Midbrain (tissue), 1 donor: Measurements from ENCODE around the gene MRO.
"Not testable (repeated sequence)": the region's sequence is repeated elsewhere in the genome, so short reads cannot be mapped to it uniquely, and the experiment has no call there.

Source experiments
- DNase-seq: peaks from one replicate; lab custom pipeline; 2025; lab: John Stamatoyannopoulos, UW

Gene MRO

DNA sequence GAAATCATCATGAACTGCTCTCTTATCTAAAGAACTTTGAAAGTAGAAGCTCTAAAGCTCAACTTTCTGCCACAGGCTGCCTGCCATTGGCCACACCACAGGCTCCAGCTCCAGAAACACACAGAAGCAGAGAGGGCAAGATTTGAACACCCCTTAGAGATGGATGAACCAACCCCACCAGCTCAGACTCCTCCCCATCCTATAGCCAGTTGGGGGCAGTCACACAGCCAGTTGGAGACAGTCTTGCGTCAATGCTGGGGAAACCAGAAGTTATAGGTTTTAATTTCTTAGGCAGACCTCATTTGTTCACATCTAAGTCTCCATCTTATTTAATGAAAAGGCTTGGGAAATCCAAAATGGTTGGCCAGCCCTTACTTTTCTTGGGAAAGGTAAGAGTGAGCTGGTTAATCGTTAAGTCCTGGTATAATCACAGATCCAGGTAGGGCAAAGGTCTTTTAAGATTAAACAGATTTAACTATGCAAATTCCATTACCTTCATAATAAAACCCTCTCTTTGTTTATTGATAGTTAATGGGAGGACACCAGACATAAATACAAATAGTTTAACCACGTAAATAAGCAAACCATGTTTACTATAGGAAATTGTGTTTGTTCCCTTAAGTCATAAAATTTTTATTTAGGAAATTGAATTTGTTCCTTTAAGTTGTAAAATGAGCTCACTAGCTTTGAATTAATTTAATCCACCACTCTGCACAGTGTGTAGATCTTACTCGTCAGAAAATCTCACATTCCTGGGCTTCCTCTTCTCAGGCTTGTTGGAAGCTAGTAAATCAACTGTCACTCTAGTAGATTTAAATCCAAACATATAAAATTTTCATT lies 28.0 kb downstream of the MRO start:
- no peak for DNase-seq

- DNase-seq, result no peak
Measured at GRCh38 chr18:50790948-50791347, 28.9 kb downstream of the MRO start.

DNA sequence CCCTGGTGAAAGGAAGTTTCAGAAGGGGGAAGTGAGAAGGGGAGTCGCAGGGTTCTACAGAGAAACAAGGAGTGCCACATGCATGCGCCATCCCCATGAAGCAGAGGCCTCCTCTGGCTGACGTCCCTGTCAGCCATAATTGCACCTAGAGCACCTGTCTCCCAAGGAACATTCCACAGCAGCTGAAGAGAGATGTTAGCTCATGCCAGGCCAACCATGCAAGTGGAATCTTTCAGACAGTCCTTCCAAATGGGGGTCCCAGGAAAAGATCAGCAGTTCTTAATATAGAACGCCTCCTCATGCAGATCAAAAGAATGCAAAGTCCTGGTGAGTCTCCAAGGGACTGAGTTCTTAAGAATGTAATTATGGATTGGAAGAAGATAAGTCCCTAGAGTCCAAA lies 29.6 kb downstream of the MRO start:
- DNase-seq, result no peak

GRCh38 chr18:50788284-50788683 lies 31.5 kb downstream of the MRO start:
- DNase-seq, result no peak

DNA sequence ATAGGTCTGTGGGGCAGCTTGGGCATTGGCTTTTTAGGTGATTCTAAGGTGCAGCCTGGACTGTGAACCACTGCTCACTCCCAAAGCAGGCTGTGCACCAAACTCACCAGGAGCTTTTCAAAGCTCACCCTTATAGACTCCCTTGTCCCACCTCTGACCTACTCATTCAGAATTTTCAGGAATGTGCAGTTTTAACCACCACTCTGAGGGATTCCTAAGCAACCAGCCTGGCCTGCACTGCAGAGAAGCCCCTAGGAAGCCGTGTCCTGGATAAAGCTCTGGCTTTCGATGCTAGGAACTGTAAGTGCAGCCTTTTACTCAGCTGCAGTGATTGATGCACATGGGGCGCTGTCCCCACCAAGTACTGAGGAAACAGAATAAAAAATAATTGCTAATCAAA lies 33.0 kb downstream of the MRO start:
- no peak for DNase-seq

DNA sequence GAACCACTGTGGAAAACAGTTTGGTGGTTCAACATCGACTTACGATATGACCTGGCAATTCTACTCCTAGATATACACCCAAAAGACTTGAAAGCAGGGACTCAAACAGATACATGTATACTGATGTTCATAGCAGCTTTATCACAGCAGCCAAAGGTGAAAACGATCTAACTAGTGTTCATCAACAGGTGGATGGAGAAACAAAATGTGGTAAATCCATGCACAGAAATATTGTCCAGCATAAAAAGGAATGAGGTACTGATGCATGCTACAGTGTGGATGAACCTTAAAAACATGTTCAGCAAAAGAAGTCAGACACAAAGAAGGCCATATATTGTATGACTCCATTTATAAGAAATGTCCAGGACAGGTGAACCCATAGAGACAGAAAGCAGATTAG lies 36.3 kb downstream of the MRO start:
- no peak for DNase-seq

- not testable (repeated sequence) for DNase-seq
Measured at GRCh38 chr18:50779021-50779420, 40.8 kb downstream of the MRO start.

- DNase-seq, result no peak
Measured at GRCh38 chr18:50776383-50776782, 43.4 kb downstream of the MRO start.

DNA sequence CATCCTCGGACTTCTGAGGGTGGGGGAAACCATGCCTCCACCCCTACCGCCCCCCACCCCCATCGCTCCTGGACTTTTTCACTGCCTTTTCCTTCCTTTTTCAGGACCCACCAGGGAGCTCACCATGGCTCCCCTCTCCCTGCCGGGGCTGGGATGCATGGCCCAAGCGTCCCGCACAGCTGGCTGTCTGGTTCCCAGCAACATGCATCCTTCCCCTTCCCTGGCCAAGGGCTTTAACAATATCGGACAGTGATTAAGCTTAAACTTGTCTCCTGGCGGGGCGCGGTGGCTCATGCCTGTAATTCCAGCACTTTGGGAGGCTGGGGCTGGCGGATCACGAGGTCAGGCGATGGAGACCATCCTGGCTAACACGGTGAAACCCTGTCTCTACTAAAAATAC lies 44.1 kb downstream of the MRO start:
- DNase-seq, result no peak

GRCh38 chr18:50775207-50775606 lies 44.6 kb downstream of the MRO start:
- no peak for DNase-seq

DNA sequence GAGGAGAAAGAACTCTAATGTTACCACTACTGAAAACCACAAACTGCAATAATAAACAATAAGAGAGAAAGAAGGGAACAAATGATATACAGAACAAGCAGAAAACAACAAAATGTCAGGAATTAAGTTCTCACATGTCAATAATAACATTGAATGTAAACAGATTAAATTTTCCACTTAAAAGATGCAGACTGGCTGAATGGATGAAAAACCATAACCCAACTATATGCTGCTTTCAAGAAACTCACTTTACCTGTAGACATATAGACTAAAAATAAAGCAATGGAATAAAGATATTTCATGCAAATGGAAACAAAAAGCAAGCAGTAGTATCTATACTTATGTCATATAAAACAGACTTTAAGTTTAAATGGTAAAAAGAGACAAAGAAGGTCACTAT lies 50.4 kb downstream of the MRO start:
- DNase-seq, result no peak

DNA sequence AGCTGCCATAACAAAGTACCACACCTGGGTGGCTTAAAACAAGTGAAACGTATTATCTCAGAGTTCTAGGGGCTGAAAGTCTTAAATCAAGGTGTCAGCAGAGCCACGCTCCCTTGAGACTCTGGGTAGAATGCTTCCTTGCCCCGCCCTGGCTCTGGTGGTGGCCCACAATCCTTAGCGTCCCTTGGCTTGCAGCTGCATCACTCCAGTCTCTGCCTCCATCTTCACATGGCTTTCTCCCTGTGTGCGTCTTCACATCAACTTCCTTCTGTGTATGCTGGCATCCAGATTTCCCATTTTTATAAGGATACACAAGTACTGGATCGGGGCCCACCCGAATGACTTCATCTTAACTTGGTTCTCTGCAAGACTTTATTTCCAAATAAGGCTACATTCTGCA lies 62.5 kb downstream of the MRO start:
- no peak for DNase-seq

DNA sequence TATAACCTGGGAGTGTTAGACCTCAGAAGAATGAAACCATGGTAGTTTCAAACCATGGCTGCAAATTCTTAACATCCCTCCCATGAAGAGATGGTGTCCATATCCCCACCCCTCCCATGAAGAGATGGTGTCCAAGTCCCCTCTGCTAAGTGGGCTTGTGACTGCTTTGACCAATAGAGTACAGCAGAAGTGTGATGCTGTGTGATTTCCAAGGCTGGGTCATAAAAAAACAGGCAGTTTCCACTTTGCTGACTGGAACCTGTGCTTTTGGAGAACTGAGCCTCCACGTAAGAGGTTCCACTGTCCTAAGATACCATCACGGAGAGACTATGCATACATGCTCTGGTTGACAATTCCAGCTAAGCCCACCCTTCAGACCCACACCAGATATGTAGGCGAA lies 65.5 kb downstream of the MRO start:
- DNase-seq, result no peak

- no peak for DNase-seq
Measured at GRCh38 chr18:50753311-50753710, 66.5 kb downstream of the MRO start.

GRCh38 chr18:50751947-50752346 lies 67.9 kb downstream of the MRO start:
- DNase-seq, result no peak

DNA sequence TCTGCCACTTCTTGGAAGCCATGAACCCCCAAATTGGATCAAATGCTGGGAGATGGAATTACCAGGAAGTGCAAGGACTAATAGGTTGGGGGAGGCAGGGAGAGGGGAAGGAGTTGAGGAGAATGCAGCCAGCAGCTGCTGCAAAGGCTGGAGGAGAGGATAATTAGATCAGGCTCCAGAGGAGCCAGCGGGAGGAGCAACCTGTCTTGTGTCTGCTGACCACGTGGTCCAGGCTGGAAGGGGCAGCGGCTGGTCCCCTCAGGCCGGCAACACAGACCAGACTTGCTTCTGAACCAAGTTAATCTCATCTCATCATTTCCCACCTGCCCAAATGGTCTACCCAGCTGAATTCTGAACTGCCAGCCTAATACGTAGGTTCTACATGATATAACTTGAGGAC lies 68.3 kb downstream of the MRO start:
- DNase-seq, result no peak

DNA sequence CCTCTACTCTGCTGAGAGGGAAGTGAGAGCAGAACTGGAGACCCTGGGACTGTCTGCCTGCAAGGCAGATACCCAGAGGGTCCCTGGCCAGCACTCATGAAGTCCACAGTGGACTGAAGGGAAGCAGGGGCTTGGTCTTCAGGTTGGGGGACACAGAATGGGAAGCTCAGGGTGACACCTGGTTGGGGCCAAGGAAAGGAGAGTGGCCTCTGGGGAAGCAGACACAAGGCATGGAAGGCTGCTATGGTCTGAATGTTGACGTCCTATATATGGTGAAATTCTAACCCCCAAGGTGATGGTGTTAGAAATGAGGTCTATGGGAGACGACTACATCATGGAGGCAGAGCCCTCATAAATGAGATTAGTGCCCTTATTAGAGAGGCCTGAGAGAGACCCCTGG lies 69.3 kb downstream of the MRO start:
- DNase-seq, result no peak

DNA sequence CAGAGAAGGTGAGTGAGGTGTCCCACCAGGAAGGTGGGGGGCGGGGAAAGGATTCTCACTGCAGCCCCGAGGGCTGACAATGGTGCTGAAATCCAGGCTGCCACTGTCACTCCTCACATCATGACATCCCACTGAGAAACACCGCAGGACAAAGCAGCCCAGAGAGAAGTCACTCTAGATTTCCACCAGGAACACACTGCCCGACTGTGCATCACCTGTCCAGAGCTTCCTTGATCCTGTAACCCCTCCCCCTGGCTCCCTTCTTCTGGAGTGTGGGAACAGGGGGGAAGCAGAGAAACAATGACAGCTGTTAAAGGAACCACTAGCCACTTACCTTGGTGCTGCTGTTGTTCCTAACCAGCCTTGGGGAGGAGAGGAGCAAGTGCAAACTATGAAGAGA lies 69.9 kb downstream of the MRO start:
- DNase-seq, result no peak

- no peak for DNase-seq
Measured at GRCh38 chr18:50749421-50749820, 70.4 kb downstream of the MRO start.

DNA sequence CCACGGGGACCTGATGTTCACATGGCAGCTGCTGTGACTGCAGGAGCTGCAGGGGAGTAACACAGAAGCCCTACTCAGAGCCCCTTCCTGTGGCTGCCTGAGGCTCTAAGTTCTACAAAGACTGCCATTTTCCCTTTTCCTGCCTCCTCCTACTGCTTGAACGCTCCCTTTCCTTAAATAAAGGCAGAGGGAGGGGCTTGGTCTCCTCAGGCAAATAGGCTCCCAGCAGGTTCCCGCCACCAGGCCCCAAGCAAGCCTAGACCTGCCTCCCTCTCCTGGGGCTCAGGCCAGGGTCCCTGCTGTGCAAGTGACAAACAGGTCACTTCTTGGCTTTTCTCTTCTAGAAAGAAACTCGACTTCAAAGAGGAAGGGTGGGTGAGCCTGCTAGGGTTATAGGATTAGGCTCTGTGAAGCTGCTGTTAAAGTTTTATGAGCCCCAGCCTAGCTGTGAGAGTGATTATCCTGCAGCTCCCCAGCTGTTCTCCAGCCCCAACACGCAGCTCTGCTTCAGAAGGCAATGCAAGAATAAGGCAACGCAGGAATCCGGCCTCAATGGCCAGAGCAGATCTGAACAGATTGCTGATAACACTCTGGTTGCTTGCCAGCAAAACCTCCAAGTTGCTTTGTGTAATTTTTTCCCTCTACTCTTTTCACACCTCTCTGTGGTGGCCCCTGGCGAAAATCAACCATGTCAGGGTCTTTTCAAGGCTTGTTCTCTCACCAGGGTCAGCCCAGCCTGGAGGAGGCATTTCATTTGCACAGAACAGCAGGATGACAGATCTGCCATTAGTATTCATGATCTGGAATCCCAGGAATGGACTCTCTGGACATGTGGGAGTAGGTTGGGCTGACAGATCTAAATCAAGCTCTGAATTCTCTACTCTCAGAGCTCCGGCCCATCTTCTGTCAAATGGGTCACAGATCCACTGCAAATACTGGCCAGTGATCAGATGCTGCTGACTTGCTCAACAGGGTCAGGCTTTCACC lies 71.3 kb downstream of the MRO start:
- DNase-seq, result no peak

GRCh38 chr18:50747849-50748242 lies 72.0 kb downstream of the MRO start:
- no peak for DNase-seq

DNA sequence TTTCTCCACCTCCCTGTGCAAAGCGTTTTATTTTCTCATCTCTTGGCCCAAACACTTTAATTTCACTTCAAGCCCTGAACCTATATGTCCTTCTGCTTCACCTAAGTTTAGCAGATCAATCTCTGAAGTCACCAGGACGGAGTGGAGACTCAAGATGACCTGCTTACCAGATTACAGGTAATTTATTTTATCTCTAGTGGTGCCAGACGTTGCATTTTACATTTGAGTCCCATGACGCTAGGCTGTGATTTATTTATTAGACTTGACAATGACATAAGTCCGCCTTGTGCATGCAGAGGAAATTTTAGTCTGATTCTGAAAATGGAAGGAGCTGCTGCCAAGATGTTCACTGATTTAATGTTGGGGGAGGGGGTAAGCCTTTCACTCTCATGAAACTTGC lies 73.9 kb downstream of the MRO start:
- DNase-seq, result no peak
